OCI-LY7 (cell line): Measurements from ENCODE around the gene EDAR. TPM values are rescaled to one million over a fixed set of nuclear protein-coding genes. Genes with fewer than 3 reads are reported as not detected.

ENCODE experiments used
- BruUV-seq: library from RNA; stranded (reverse); fragments of 400-500 nt; replicated peaks from 2 replicates; lab custom pipeline; 2021; lab: Mats Ljungman, UMichigan
- CTCF ChIA-PET: fragments of 300-600 bp; sonication (Branson Sonifier 250); formaldehyde crosslinking; loops from one replicate; lab custom pipeline; 2022; ENCODE audit warnings: antibody characterized with exemption; ENCODE audit not compliant: unreplicated experiment; lab: Charles Lee
- POLR2A ChIA-PET: fragments of 300-600 bp; sonication (Branson Sonifier 250); formaldehyde crosslinking; loops from one replicate; lab custom pipeline; 2022; ENCODE audit warnings: antibody characterized with exemption; lab: Charles Lee
- DNase-seq: peaks from one replicate; pipeline ENCODE4 v3.0.0-alpha.2; 2015; ENCODE audit warnings: low spot score
- H2AFZ ChIP-seq: fragments of 200-600 bp; sonication (generic), shearing (Covaris generic); 2 replicates; pipeline ENCODE4 v1.6.1; 2014; ENCODE audit warnings: mild to moderate bottlenecking, antibody characterized with exemption, low read length, moderate library complexity
- H3K27ac ChIP-seq: fragments of 200-600 bp; sonication (generic); 2 replicates; pipeline ENCODE4 v1.5.1; 2014; ENCODE audit warnings: mixed run types, low read depth, mild to moderate bottlenecking, moderate library complexity, low read length, inconsistent platforms; ENCODE audit not compliant: poor library complexity, severe bottlenecking
- H3K36me3 ChIP-seq: fragments of 200-600 bp; sonication (generic); 2 replicates; pipeline ENCODE4 v1.6.1; 2014; ENCODE audit warnings: mild to moderate bottlenecking, antibody characterized with exemption, low read length, moderate library complexity, mixed read lengths; ENCODE audit not compliant: insufficient read depth
- H3K4me1 ChIP-seq: fragments of 200-600 bp; sonication (generic); 2 replicates; pipeline ENCODE4 v1.5.1; 2014; ENCODE audit warnings: mild to moderate bottlenecking, low read length; ENCODE audit not compliant: insufficient read depth, poor library complexity, severe bottlenecking
- H3K4me2 ChIP-seq: fragments of 200-600 bp; sonication (generic); 2 replicates; pipeline ENCODE4 v1.6.1; 2014; ENCODE audit warnings: mild to moderate bottlenecking, low read length
- H3K4me3 ChIP-seq: fragments of 200-600 bp; sonication (generic); 2 replicates; pipeline ENCODE4 v1.5.1; 2014; ENCODE audit warnings: mild to moderate bottlenecking, low read depth, low read length; ENCODE audit not compliant: poor library complexity, severe bottlenecking
- H3K79me2 ChIP-seq: fragments of 200-600 bp; sonication (generic); 2 replicates; pipeline ENCODE4 v1.6.1; 2016; ENCODE audit warnings: low read depth, mild to moderate bottlenecking, low read length, moderate library complexity, mixed read lengths; ENCODE audit not compliant: insufficient read depth
- H3K9me2 ChIP-seq: fragments of 200-600 bp; sonication (generic); 2 replicates; pipeline ENCODE4 v1.6.1; 2016; ENCODE audit warnings: mild to moderate bottlenecking, low read length, mixed read lengths; ENCODE audit not compliant: insufficient read depth
- H3K9me3 ChIP-seq: fragments of 200-600 bp; sonication (generic); 2 replicates; pipeline ENCODE4 v1.6.1; 2014; ENCODE audit warnings: mild to moderate bottlenecking, mixed run types, low read length, mixed read lengths
- H4K20me1 ChIP-seq: fragments of 200-600 bp; sonication (generic); 2 replicates; pipeline ENCODE4 v1.6.1; 2014; ENCODE audit warnings: mild to moderate bottlenecking, antibody characterized with exemption, low read length, moderate library complexity, mixed read lengths; ENCODE audit not compliant: insufficient read depth
- CTCF ChIP-seq: fragments of 200-600 bp; sonication (generic); conservative IDR thresholded peaks from 2 replicates; pipeline ENCODE4 v1.5.1; 2014; ENCODE audit warnings: mild to moderate bottlenecking, antibody characterized with exemption, low read length, moderate library complexity, mixed read lengths
- EZH2phosphoT487 ChIP-seq: fragments of 200-600 bp; sonication (generic); IDR thresholded peaks from 2 replicates; pipeline ENCODE4 v1.6.1; 2018; ENCODE audit warnings: low read depth, borderline replicate concordance, mild to moderate bottlenecking, mixed run types, antibody characterized with exemption, low read length, moderate library complexity, mixed read lengths
- intact Hi-C: fragments of 100-400 bp; cut with micrococcal nuclease; formaldehyde crosslinking; loops from one replicate; pipeline ENCODE4 v1.10.0; 2022; ENCODE audit not compliant: unreplicated experiment
- total RNA-seq, 2 experiments: library from RNA; depleted of rRNA in 1 of 2; stranded (reverse); fragments of >200 nt in 1 of 2; shearing (Covaris generic) in 1 of 2; gene quantifications; 2 replicates each; pipeline ENCODE4 v1.2.3, GENCODE V29; 2014 to 2022

Gene EDAR
- total RNA-seq, 2 experiments from 2014 or later = not detected

GRCh38 chr2:108889907-108890306 lies 99.1 kb downstream of the EDAR start:
- H3K4me1 ChIP-seq = no peaks in the 10 kb centered on the region
- no peaks in the 10 kb centered on the region for H4K20me1 ChIP-seq
- H3K27ac ChIP-seq = no peak overlapping the region
- ChIA-PET POLR2A (no interaction called here), CTCF (no interaction called here)
- no peaks in the 10 kb centered on the region; the same call in 1 of the 2 replicates for H3K36me3 ChIP-seq
- TF ChIP-seq EZH2phosphoT487 (no peak), CTCF (no peak)
- no peak overlapping the region for H3K4me2 ChIP-seq
- H3K9me2 ChIP-seq = no peaks in the 10 kb centered on the region
- intact Hi-C loops = no loop called here
- DNase-seq = no peak
- H2AFZ ChIP-seq = no peak overlapping the region
- no peak overlapping the region for H3K4me3 ChIP-seq
- H3K79me2 ChIP-seq = no peaks in the 10 kb centered on the region
- H3K9me3 ChIP-seq = peaks cover 26% of the 10 kb centered on the region
- no TSS peak for BruUV-seq

GRCh38 chr2:108884619-108885018 lies 104.4 kb downstream of the EDAR start:
- H3K4me2 ChIP-seq = no peak overlapping the region
- no peaks in the 10 kb centered on the region for H3K79me2 ChIP-seq
- no peaks in the 10 kb centered on the region for H3K36me3 ChIP-seq
- H3K4me3 ChIP-seq = no peak overlapping the region
- ChIA-PET POLR2A (interaction anchor here (0.9 kb wide), 1 partner anchor 15 kb away, joined by 3 read pairs; no protein-coding TSS in a partner anchor), CTCF (no interaction called here)
- peaks cover 13% of the 10 kb centered on the region for H3K9me3 ChIP-seq
- H3K27ac ChIP-seq = no peak overlapping the region
- intact Hi-C loops = no loop called here
- H3K4me1 ChIP-seq = no peaks in the 10 kb centered on the region
- H2AFZ ChIP-seq = no peak overlapping the region
- no peaks in the 10 kb centered on the region for H4K20me1 ChIP-seq
- TF ChIP-seq CTCF = no peak
- no peak for TF ChIP-seq EZH2phosphoT487
- BruUV-seq = no TSS peak
- H3K9me2 ChIP-seq = no peaks in the 10 kb centered on the region
- no peak for DNase-seq

- no peak overlapping the region for H2AFZ ChIP-seq
- H4K20me1 ChIP-seq = no peaks in the 10 kb centered on the region
- intact Hi-C loops = no loop called here
- no peak overlapping the region for H3K27ac ChIP-seq
- no peak overlapping the region for H3K4me3 ChIP-seq
- no peak for DNase-seq
- no peaks in the 10 kb centered on the region for H3K9me2 ChIP-seq
- H3K9me3 ChIP-seq = 0 out of 2 replicates have a peak, but pooled peaks cover 4% of the 10 kb centered on the region
- H3K79me2 ChIP-seq = no peaks in the 10 kb centered on the region
- H3K4me2 ChIP-seq = no peak overlapping the region
- no TSS peak for BruUV-seq
- H3K4me1 ChIP-seq = no peaks in the 10 kb centered on the region
- CTCF ChIA-PET = no interaction called here
- TF ChIP-seq CTCF (no peak), EZH2phosphoT487 (no peak)
- POLR2A ChIA-PET = no interaction called here
- H3K36me3 ChIP-seq = peaks cover 24% of the 10 kb centered on the region
Observed at GRCh38 chr2:108878276-108878675, 110.7 kb downstream of the EDAR start.
